ENCODE results near the gene MAPKAPK3. TPM values are rescaled to one million over a fixed set of nuclear protein-coding genes. Genes with fewer than 3 reads are reported as not detected.

MAPKAPK3 gene
- total RNA-seq, 1 donor from 2014 or later, result 35.9 TPM

GRCh38 chr3:50633230-50633790, 16.4 kb downstream of the MAPKAPK3 start:
- Mint-ChIP-seq H3K27me3 (ENCODE audit: low read depth) (no peaks in the 10 kb centered on the region), H3K36me3 (no peaks in the 10 kb centered on the region), H3K9me3 (no peaks in the 10 kb centered on the region), H3K4me1 (peaks cover 47% of the 10 kb centered on the region), H3K4me3 (no peak overlapping the region), H3K27ac (no peak overlapping the region)
- no peak for DNase-seq (ENCODE audit: low spot score in 2 of 2, unreplicated experiment in 2 of 2)
- no peak for TF ChIP-seq CTCF (IDR thresholded peaks at IDR 0.05; ENCODE audit: unreplicated experiment)

- Mint-ChIP-seq H3K4me3 (no peak overlapping the region), H3K4me1 (peaks cover 49% of the 10 kb centered on the region), H3K36me3 (no peaks in the 10 kb centered on the region), H3K27me3 (ENCODE audit: low read depth) (no peaks in the 10 kb centered on the region), H3K27ac (peak overlapping the region; percentile 12), H3K9me3 (no peaks in the 10 kb centered on the region)
- no peak for DNase-seq (ENCODE audit: low spot score in 2 of 2, unreplicated experiment in 2 of 2)
- TF ChIP-seq CTCF (IDR thresholded peaks at IDR 0.05; ENCODE audit: unreplicated experiment), result no peak
Measured at GRCh38 chr3:50635066-50635465, 18.1 kb downstream of the MAPKAPK3 start.

GRCh38 chr3:50637011-50637410, 20.1 kb downstream of the MAPKAPK3 start:
- no peak for DNase-seq (ENCODE audit: low spot score in 2 of 2, unreplicated experiment in 2 of 2)
- no peak for TF ChIP-seq CTCF (IDR thresholded peaks at IDR 0.05; ENCODE audit: unreplicated experiment)
- H3K27ac Mint-ChIP-seq, result no peak overlapping the region
- H3K36me3 Mint-ChIP-seq, result peaks cover 2% of the 10 kb centered on the region
- no peaks in the 10 kb centered on the region for H3K27me3 Mint-ChIP-seq (ENCODE audit: low read depth)
- peaks cover 30% of the 10 kb centered on the region for H3K4me1 Mint-ChIP-seq
- H3K4me3 Mint-ChIP-seq, result no peak overlapping the region
- H3K9me3 Mint-ChIP-seq, result no peaks in the 10 kb centered on the region

- H3K9me3 Mint-ChIP-seq, result no peaks in the 10 kb centered on the region
- TF ChIP-seq CTCF (IDR thresholded peaks at IDR 0.05; ENCODE audit: unreplicated experiment), result no peak
- no peak for DNase-seq (ENCODE audit: low spot score in 2 of 2, unreplicated experiment in 2 of 2)
- peak overlapping the region; percentile 23 for H3K27ac Mint-ChIP-seq
- H3K4me3 Mint-ChIP-seq, result no peak overlapping the region
- peaks cover 21% of the 10 kb centered on the region for H3K4me1 Mint-ChIP-seq
- H3K27me3 Mint-ChIP-seq (ENCODE audit: low read depth), result no peaks in the 10 kb centered on the region
- H3K36me3 Mint-ChIP-seq, result peaks cover 2% of the 10 kb centered on the region
Measured at GRCh38 chr3:50637945-50638344, 21.0 kb downstream of the MAPKAPK3 start.

GRCh38 chr3:50639055-50639494, 22.1 kb downstream of the MAPKAPK3 start:
- no peak overlapping the region for H3K4me3 Mint-ChIP-seq
- no peak overlapping the region for H3K27ac Mint-ChIP-seq
- no peak for TF ChIP-seq CTCF (IDR thresholded peaks at IDR 0.05; ENCODE audit: unreplicated experiment)
- peaks cover 20% of the 10 kb centered on the region for H3K4me1 Mint-ChIP-seq
- peaks cover 6% of the 10 kb centered on the region for H3K36me3 Mint-ChIP-seq
- no peaks in the 10 kb centered on the region for H3K27me3 Mint-ChIP-seq (ENCODE audit: low read depth)
- no peaks in the 10 kb centered on the region for H3K9me3 Mint-ChIP-seq
- no peak for DNase-seq (ENCODE audit: low spot score in 2 of 2, unreplicated experiment in 2 of 2)

GRCh38 chr3:50642382-50642781, 25.4 kb downstream of the MAPKAPK3 start:
- DNase-seq (ENCODE audit: low spot score in 2 of 2, unreplicated experiment in 2 of 2), result no peak
- Mint-ChIP-seq H3K27me3 (ENCODE audit: low read depth) (no peaks in the 10 kb centered on the region), H3K9me3 (no peaks in the 10 kb centered on the region), H3K4me1 (peaks cover 10% of the 10 kb centered on the region), H3K27ac (no peak overlapping the region), H3K4me3 (no peak overlapping the region), H3K36me3 (peaks cover 18% of the 10 kb centered on the region)
- no peak for TF ChIP-seq CTCF (IDR thresholded peaks at IDR 0.05; ENCODE audit: unreplicated experiment)

Measured in mesothelial cell of epicardium (in vitro differentiated cells).